ES-I3 (cell line): Measurements from ENCODE around the gene COL20A1.
"Not testable (repeated sequence)": the region's sequence is repeated elsewhere in the genome, so short reads cannot be mapped to it uniquely, and the experiment has no call there.

Experiments
- H3K36me3 ChIP-seq: 2 replicates; pipeline ENCODE4 v1.6.1; 2013; ENCODE audit warnings: mild to moderate bottlenecking, low read length, control low read depth, moderate library complexity; ENCODE audit not compliant: insufficient read depth
- H3K4me1 ChIP-seq: 2 replicates; pipeline ENCODE4 v1.6.1; 2013; ENCODE audit warnings: mild to moderate bottlenecking, control low read depth, low read length; ENCODE audit not compliant: insufficient read depth
- H3K9ac ChIP-seq: 2 replicates; pipeline ENCODE4 v1.6.1; 2013; ENCODE audit warnings: low read depth, mild to moderate bottlenecking, low read length, moderate library complexity
- H3K9me3 ChIP-seq: 2 replicates; pipeline ENCODE4 v1.6.1; 2013; ENCODE audit warnings: mild to moderate bottlenecking, low read length, moderate library complexity; ENCODE audit not compliant: control insufficient read depth, insufficient read depth

Gene COL20A1

GRCh38 chr20:63378626-63379025, 85.6 kb downstream of the COL20A1 start:
- H3K4me1 ChIP-seq = peaks cover 10% of the 10 kb centered on the region; the same call in 1 of the 2 replicates
- no peak overlapping the region for H3K9ac ChIP-seq
- H3K9me3 ChIP-seq = no peaks in the 10 kb centered on the region
- no peaks in the 10 kb centered on the region for H3K36me3 ChIP-seq

GRCh38 chr20:63379296-63379695, 86.3 kb downstream of the COL20A1 start:
- H3K9ac ChIP-seq = no peak overlapping the region
- H3K9me3 ChIP-seq = no peaks in the 10 kb centered on the region
- H3K4me1 ChIP-seq = peaks cover 10% of the 10 kb centered on the region; the same call in 1 of the 2 replicates
- H3K36me3 ChIP-seq = no peaks in the 10 kb centered on the region

GRCh38 chr20:63379872-63380271, 86.9 kb downstream of the COL20A1 start:
- H3K9ac ChIP-seq, H3K9me3 ChIP-seq, H3K36me3 ChIP-seq: not testable (repeated sequence)
- H3K4me1 ChIP-seq = peaks cover 10% of the 10 kb centered on the region; the same call in 1 of the 2 replicates

GRCh38 chr20:63380346-63380870, 87.4 kb downstream of the COL20A1 start:
- H3K36me3 ChIP-seq = no peaks in the 10 kb centered on the region
- H3K9me3 ChIP-seq = no peaks in the 10 kb centered on the region
- peaks cover 10% of the 10 kb centered on the region; the same call in 1 of the 2 replicates for H3K4me1 ChIP-seq
- no peak overlapping the region for H3K9ac ChIP-seq

GRCh38 chr20:63381781-63382431, 88.9 kb downstream of the COL20A1 start:
- peaks cover 6% of the 10 kb centered on the region for H3K9me3 ChIP-seq
- H3K4me1 ChIP-seq = peaks cover 10% of the 10 kb centered on the region; the same call in 1 of the 2 replicates
- no peak overlapping the region for H3K9ac ChIP-seq
- H3K36me3 ChIP-seq = no peaks in the 10 kb centered on the region

GRCh38 chr20:63382551-63383300, 89.7 kb downstream of the COL20A1 start:
- Histone ChIP-seq H3K9me3 (peaks cover 6% of the 10 kb centered on the region), H3K36me3 (no peaks in the 10 kb centered on the region), H3K4me1 (peaks cover 2% of the 10 kb centered on the region; the same call in 1 of the 2 replicates)

GRCh38 chr20:63383556-63383955, 90.6 kb downstream of the COL20A1 start:
- Histone ChIP-seq H3K9ac (no peak overlapping the region), H3K9me3 (peaks cover 6% of the 10 kb centered on the region), H3K36me3 (no peaks in the 10 kb centered on the region), H3K4me1 (no peaks in the 10 kb centered on the region)

More at GRCh38 chr20:63382551-63383300, 89.7 kb downstream of the COL20A1 start:
- no peak overlapping the region for H3K9ac ChIP-seq

GRCh38 chr20:63384336-63384735, 91.3 kb downstream of the COL20A1 start:
- Histone ChIP-seq H3K36me3 (no peaks in the 10 kb centered on the region), H3K4me1 (no peaks in the 10 kb centered on the region), H3K9ac (no peak overlapping the region), H3K9me3 (peaks cover 6% of the 10 kb centered on the region)
